ENCODE results near the gene SMARCAL1. TPM values are rescaled to one million over a fixed set of nuclear protein-coding genes. Genes with fewer than 3 reads are reported as not detected.

The SMARCAL1 gene
- total and polyA plus RNA-seq, 8 donors: 5.8 to 152 (median 18.3) TPM

GRCh38 chr2:216420367-216421101 lies 8.2 kb downstream of the SMARCAL1 start:
- TF ChIP-seq EP300 (IDR thresholded peaks at IDR 0.05): no peak
- TF ChIP-seq POLR2A (IDR thresholded peaks at IDR 0.05): no peak
- no peak for TF ChIP-seq CTCF (IDR thresholded peaks at IDR 0.05)
- TF ChIP-seq POLR2AphosphoS5 (IDR thresholded peaks at IDR 0.05): no peak
- no peak for DNase-seq
- Histone ChIP-seq H3K4me3 (no peak overlapping the region), H3K9me3 (no peaks in the 10 kb centered on the region), H3K27me3 (no peaks in the 10 kb centered on the region), H3K4me1 (peaks cover 0 to 15% (median 3%) of the 10 kb centered on the region in 4 donors), H3K36me3 (peaks cover 33 to 95% (median 91%) of the 10 kb centered on the region in 4 donors), H3K27ac (no peak overlapping the region)
- WGBS, 5 donors: 82 to 91% (median 88%) methylated on average over 9 of the region's 9 CpGs
- intact Hi-C loops (cut with DNase I; ENCODE audit: low total_unique reads): no loop called here

- Histone ChIP-seq H3K27me3 (no peaks in the 10 kb centered on the region), H3K4me1 (no peaks in the 10 kb centered on the region), H3K27ac (no peak overlapping the region), H3K36me3 (peaks cover 33 to 98% (median 91%) of the 10 kb centered on the region in 4 donors), H3K4me3 (no peak overlapping the region), H3K9me3 (no peaks in the 10 kb centered on the region)
- WGBS, 5 donors: 93 to 98% (median 96%) methylated on average over 2 of the region's 2 CpGs
- intact Hi-C loops (cut with DNase I; ENCODE audit: low total_unique reads): no loop called here
- no peak for DNase-seq
- no peak for TF ChIP-seq CTCF (IDR thresholded peaks at IDR 0.05)
- no peak for TF ChIP-seq POLR2A (IDR thresholded peaks at IDR 0.05)
- TF ChIP-seq POLR2AphosphoS5 (IDR thresholded peaks at IDR 0.05): no peak
- TF ChIP-seq EP300 (IDR thresholded peaks at IDR 0.05): no peak
Measured at GRCh38 chr2:216423071-216423470, 10.8 kb downstream of the SMARCAL1 start.

- H3K36me3 ChIP-seq: peaks cover 41 to 100% (median 99%) of the 10 kb centered on the region in 4 donors
- H3K9me3 ChIP-seq: no peaks in the 10 kb centered on the region
Measured at GRCh38 chr2:216424274-216424673, 12.0 kb downstream of the SMARCAL1 start.

More at GRCh38 chr2:216424274-216424673, 12.0 kb downstream of the SMARCAL1 start:
- no peaks in the 10 kb centered on the region for H3K4me1 ChIP-seq
- H3K4me3 ChIP-seq: no peak overlapping the region
- no peak for DNase-seq
- no peak overlapping the region for H3K27ac ChIP-seq
- no peaks in the 10 kb centered on the region for H3K27me3 ChIP-seq
- no peak for TF ChIP-seq CTCF (IDR thresholded peaks at IDR 0.05)
- WGBS, 5 donors: 90 to 100% (median 95%) methylated on average over 1 of the region's 1 CpG
- intact Hi-C loops (cut with DNase I; ENCODE audit: low total_unique reads): no loop called here
